Hepatocyte (in vitro differentiated cells): ENCODE results near the gene RASIP1. TPM values are rescaled to one million over a fixed set of nuclear protein-coding genes. Genes with fewer than 3 reads are reported as not detected.

Experiments used
- DNase-seq: peaks from one replicate; pipeline ENCODE4 v3.0.0-alpha.2; 2016; ENCODE audit warnings: low spot score
- H2AFZ ChIP-seq: fragments of 200-600 bp; sonication (generic); 2 replicates; pipeline ENCODE4 v1.6.0; 2016; ENCODE audit warnings: antibody characterized with exemption, mild to moderate bottlenecking
- H3K27ac ChIP-seq: fragments of 200-600 bp; sonication (generic); 2 replicates; pipeline ENCODE4 v1.5.1; 2016; ENCODE audit warnings: mild to moderate bottlenecking
- H3K27me3 ChIP-seq: fragments of 200-600 bp; sonication (generic); 2 replicates; pipeline ENCODE4 v1.6.1; 2016
- H3K36me3 ChIP-seq: fragments of 200-600 bp; sonication (generic); replicated peaks from 2 replicates; pipeline ENCODE4 v1.5.1; 2016; ENCODE audit warnings: low read depth; ENCODE audit not compliant: insufficient read depth
- H3K4me1 ChIP-seq: fragments of 200-600 bp; sonication (generic); 2 replicates; pipeline ENCODE4 v1.5.1; 2016; ENCODE audit warnings: mild to moderate bottlenecking, moderate library complexity; ENCODE audit not compliant: insufficient read depth
- H3K4me2 ChIP-seq: fragments of 200-600 bp; sonication (generic); 2 replicates; pipeline ENCODE4 v1.6.0; 2016
- H3K4me3 ChIP-seq: fragments of 200-600 bp; sonication (generic); 2 replicates; pipeline ENCODE4 v1.5.1; 2016; ENCODE audit warnings: mild to moderate bottlenecking
- H3K79me2 ChIP-seq: fragments of 200-600 bp; sonication (generic); 2 replicates; pipeline ENCODE4 v1.6.0; 2017; ENCODE audit warnings: mild to moderate bottlenecking
- H3K9me2 ChIP-seq: fragments of 200-600 bp; sonication (generic); replicated peaks from 2 replicates; pipeline ENCODE4 v1.6.0; 2017; ENCODE audit warnings: mild to moderate bottlenecking; ENCODE audit not compliant: insufficient read depth
- H3K9me3 ChIP-seq: fragments of 200-600 bp; sonication (generic); 2 replicates; pipeline ENCODE4 v1.5.1; 2016; ENCODE audit warnings: low read depth, mild to moderate bottlenecking
- H4K20me1 ChIP-seq: fragments of 200-600 bp; sonication (generic); 2 replicates; pipeline ENCODE4 v1.6.0; 2016; ENCODE audit warnings: mild to moderate bottlenecking; ENCODE audit not compliant: insufficient read depth, poor library complexity, severe bottlenecking
- EZH2 ChIP-seq: fragments of 200-600 bp; sonication (generic); IDR thresholded peaks from 2 replicates; pipeline ENCODE4 v1.6.1; 2016; ENCODE audit warnings: antibody characterized with exemption, mild to moderate bottlenecking, borderline replicate concordance
- EZH2phosphoT487 ChIP-seq: fragments of 200-600 bp; sonication (generic); IDR thresholded peaks from one replicate; pipeline ENCODE4 v1.6.1; 2018; ENCODE audit warnings: antibody characterized with exemption, mild to moderate bottlenecking, low read depth, moderate library complexity; ENCODE audit not compliant: unreplicated experiment, severe bottlenecking
- WGBS: methylation state at CpG from one replicate; pipeline ENCODE4 v1.1.6; 2016; ENCODE audit warnings: low lambda C conversion rate; ENCODE audit errors: missing lambda C conversion rate; 5-methylcytosine and 5-hydroxymethylcytosine counted together
- polyA plus RNA-seq: library from polyadenylated mRNA; unstranded; fragments of >200 nt; fragmentation: Nextera tagmentation; extraction: Ambion mirVana; gene quantifications from 2 replicates; pipeline ENCODE4 v1.2.1, GENCODE V29; 2016
- total RNA-seq: library from RNA; depleted of rRNA; stranded (reverse); fragments of >200 nt; gene quantifications from 2 replicates; pipeline ENCODE4 v1.2.3, GENCODE V29; 2014
- TF ChIP-seq, protein P1 (sequence below): fragments of 200-600 bp; sonication (generic); IDR thresholded peaks from 2 replicates; pipeline ENCODE4 v1.5.1; 2016; ENCODE audit warnings: antibody characterized with exemption, mild to moderate bottlenecking; ENCODE audit not compliant: poor library complexity

RASIP1 gene
- total and polyA plus RNA-seq, 2 experiments from 2014 or later: 1.1 to 1.9 TPM

DNA sequence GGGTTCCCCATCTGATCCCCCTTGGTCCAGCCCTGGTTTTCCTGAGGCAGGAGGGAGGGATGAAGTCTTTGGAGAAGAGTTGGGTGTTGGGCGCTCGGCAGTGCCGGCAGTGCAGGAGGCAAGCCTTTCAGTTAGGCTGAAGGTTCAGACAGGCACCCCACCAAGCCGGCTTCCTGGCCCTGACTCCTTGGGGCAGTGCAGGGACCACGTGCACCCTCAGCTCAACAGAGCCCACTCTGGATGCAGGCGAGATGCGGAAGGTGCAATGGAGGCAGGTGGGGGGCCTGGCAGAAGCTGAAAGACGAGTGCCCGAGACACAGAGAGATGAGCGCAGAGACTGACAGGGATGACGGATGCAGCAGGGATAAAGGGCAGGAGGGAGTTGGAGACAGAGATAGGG lies 31.9 kb downstream of the RASIP1 start:
- H3K27me3 ChIP-seq: no peaks in the 10 kb centered on the region
- H4K20me1 ChIP-seq: no peaks in the 10 kb centered on the region
- peaks cover 7% of the 10 kb centered on the region for H3K79me2 ChIP-seq
- no peaks in the 10 kb centered on the region for H3K9me2 ChIP-seq
- no peaks in the 10 kb centered on the region for H3K36me3 ChIP-seq
- no peak overlapping the region for H2AFZ ChIP-seq
- no peaks in the 10 kb centered on the region for H3K9me3 ChIP-seq
- H3K4me1 ChIP-seq: peaks cover 9% of the 10 kb centered on the region
- 53% methylated on average over 11 of the region's 11 CpGs for WGBS
- H3K27ac ChIP-seq: no peak overlapping the region
- TF ChIP-seq EZH2phosphoT487: no peak
- TF ChIP-seq EZH2: no peak
- no peak overlapping the region for H3K4me3 ChIP-seq
- no peak overlapping the region for H3K4me2 ChIP-seq
- DNase-seq: no peak

DNA sequence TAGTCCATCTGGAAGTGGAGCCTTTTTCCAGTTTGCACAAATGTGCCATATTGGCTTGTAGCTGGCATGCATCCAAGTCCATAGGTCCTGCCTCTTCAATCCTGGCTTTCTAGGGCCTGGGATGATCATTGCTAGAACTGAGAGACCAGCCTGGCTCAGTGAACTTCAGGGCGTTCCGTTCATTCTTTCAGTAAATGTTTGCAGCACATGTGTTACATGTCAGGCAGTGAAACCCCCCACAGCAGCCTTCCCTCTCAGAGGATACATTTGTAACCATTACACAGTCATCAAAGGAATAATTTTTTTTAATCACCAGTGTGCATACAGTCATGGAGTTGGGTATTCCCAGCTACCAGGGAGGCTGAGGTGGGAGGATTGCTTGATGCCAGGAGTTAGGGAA lies 35.0 kb downstream of the RASIP1 start:
- no peak for TF ChIP-seq EZH2phosphoT487
- TF ChIP-seq, protein P1, sequence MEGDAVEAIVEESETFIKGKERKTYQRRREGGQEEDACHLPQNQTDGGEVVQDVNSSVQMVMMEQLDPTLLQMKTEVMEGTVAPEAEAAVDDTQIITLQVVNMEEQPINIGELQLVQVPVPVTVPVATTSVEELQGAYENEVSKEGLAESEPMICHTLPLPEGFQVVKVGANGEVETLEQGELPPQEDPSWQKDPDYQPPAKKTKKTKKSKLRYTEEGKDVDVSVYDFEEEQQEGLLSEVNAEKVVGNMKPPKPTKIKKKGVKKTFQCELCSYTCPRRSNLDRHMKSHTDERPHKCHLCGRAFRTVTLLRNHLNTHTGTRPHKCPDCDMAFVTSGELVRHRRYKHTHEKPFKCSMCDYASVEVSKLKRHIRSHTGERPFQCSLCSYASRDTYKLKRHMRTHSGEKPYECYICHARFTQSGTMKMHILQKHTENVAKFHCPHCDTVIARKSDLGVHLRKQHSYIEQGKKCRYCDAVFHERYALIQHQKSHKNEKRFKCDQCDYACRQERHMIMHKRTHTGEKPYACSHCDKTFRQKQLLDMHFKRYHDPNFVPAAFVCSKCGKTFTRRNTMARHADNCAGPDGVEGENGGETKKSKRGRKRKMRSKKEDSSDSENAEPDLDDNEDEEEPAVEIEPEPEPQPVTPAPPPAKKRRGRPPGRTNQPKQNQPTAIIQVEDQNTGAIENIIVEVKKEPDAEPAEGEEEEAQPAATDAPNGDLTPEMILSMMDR: no peak
- TF ChIP-seq EZH2: no peak
- Histone ChIP-seq H3K9me3 (no peaks in the 10 kb centered on the region), H3K79me2 (no peaks in the 10 kb centered on the region), H2AFZ (no peak overlapping the region), H3K4me3 (no peak overlapping the region), H4K20me1 (no peaks in the 10 kb centered on the region), H3K4me2 (no peak overlapping the region), H3K36me3 (no peaks in the 10 kb centered on the region), H3K4me1 (no peaks in the 10 kb centered on the region), H3K9me2 (no peaks in the 10 kb centered on the region), H3K27ac (no peak overlapping the region), H3K27me3 (no peaks in the 10 kb centered on the region)
- WGBS: 70% methylated on average over 2 of the region's 2 CpGs
- DNase-seq: no peak

DNA sequence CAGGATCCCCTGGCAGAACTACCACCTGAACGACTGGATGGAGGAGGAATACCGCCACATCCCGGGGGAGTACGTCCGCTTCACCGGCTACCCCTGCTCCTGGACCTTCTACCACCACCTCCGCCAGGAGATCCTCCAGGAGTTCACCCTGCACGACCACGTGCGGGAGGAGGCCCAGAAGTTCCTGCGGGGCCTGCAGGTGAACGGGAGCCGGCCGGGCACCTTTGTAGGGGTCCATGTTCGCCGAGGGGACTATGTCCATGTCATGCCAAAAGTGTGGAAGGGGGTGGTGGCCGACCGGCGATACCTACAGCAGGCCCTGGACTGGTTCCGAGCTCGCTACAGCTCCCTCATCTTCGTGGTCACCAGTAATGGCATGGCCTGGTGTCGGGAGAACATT lies 37.1 kb downstream of the RASIP1 start:
- Histone ChIP-seq H3K79me2 (no peaks in the 10 kb centered on the region), H4K20me1 (no peaks in the 10 kb centered on the region), H2AFZ (no peak overlapping the region), H3K27me3 (no peaks in the 10 kb centered on the region), H3K27ac (no peak overlapping the region), H3K4me1 (no peaks in the 10 kb centered on the region), H3K9me2 (no peaks in the 10 kb centered on the region), H3K9me3 (no peaks in the 10 kb centered on the region), H3K4me2 (no peak overlapping the region), H3K36me3 (no peaks in the 10 kb centered on the region), H3K4me3 (no peak overlapping the region)
- TF ChIP-seq EZH2phosphoT487: no peak
- TF ChIP-seq, protein P1: no peak
- no peak for TF ChIP-seq EZH2
- whole genome bisulfite sequencing: over 99% methylated on average over 23 of the region's 23 CpGs
- DNase-seq: no peak

DNA sequence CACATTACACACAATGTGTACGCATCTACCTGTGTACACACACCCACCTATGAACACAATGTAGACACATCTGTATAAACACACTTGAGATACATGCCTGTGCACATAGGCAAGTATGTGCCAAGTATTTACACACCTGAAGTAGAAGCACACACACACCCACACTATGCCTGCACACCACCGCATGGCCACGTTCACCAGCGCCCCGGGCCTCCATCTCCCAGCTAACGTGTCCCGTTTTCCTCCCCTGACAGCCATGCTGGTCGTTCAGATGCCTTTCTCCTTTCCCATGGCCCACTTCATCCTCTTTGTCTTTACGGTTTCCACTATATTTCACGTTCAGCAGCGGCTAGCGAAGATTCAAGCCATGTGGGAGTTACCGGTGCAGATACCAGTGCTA lies 37.7 kb downstream of the RASIP1 start:
- 96% methylated on average over 13 of the region's 13 CpGs for WGBS
- H3K4me1 ChIP-seq: no peaks in the 10 kb centered on the region
- no peak for DNase-seq

More for the DNA sequence above, 37.7 kb downstream of the RASIP1 start:
- H3K4me2 ChIP-seq: no peak overlapping the region
- H3K79me2 ChIP-seq: no peaks in the 10 kb centered on the region
- no peak overlapping the region for H2AFZ ChIP-seq
- no peaks in the 10 kb centered on the region for H3K36me3 ChIP-seq
- H3K9me2 ChIP-seq: no peaks in the 10 kb centered on the region
- TF ChIP-seq EZH2phosphoT487: no peak
- H3K27me3 ChIP-seq: no peaks in the 10 kb centered on the region
- no peaks in the 10 kb centered on the region for H3K9me3 ChIP-seq
- H3K4me3 ChIP-seq: no peak overlapping the region
- H3K27ac ChIP-seq: no peak overlapping the region
- H4K20me1 ChIP-seq: no peaks in the 10 kb centered on the region
